Endothelial cell of umbilical vein (primary cell): ENCODE results near the gene HIP1.

Source experiments
- EZH2 ChIP-seq: IDR thresholded peaks from 2 replicates; pipeline ENCODE4 v1.6.1; 2012; ENCODE audit warnings: borderline replicate concordance, low read depth, mild to moderate bottlenecking, moderate library complexity, low read length, inconsistent platforms; ENCODE audit not compliant: severe bottlenecking
- GATA2 ChIP-seq: IDR thresholded peaks from 2 replicates; pipeline ENCODE4 v1.7.0; 2011; ENCODE audit warnings: low read depth, mild to moderate bottlenecking, moderate library complexity, mixed read lengths, low read length; ENCODE audit not compliant: insufficient read length, insufficient read depth
- MYC ChIP-seq: IDR thresholded peaks from one replicate; pipeline ENCODE4 v1.6.1; 2011; ENCODE audit warnings: mild to moderate bottlenecking, low read depth, low read length
- POLR2A ChIP-seq: IDR thresholded peaks from 2 replicates; pipeline ENCODE4 v1.6.1; 2012; ENCODE audit warnings: low read depth, mild to moderate bottlenecking, control low read depth, low read length
- POLR2AphosphoS5 ChIP-seq: IDR thresholded peaks from 2 replicates; pipeline ENCODE4 v1.6.1; 2012; ENCODE audit warnings: low read depth, mild to moderate bottlenecking, control low read depth, low read length, moderate library complexity; ENCODE audit not compliant: insufficient read depth
- TF ChIP-seq, protein P1 (sequence below), 2 donors: IDR thresholded peaks; 1 replicate in 1 of 2; 2 replicates in 1 of 2; pipeline ENCODE4 v1.5.1; 2011; ENCODE audit warnings: low read length in 2 of 2, mild to moderate bottlenecking in 2 of 2, moderate library complexity in 2 of 2, control low read depth in 1 of 2, inconsistent platforms in 1 of 2, low read depth in 1 of 2; ENCODE audit not compliant: insufficient read depth in 1 of 2; ENCODE audit errors: extremely low read depth in 1 of 2
- TF ChIP-seq, protein P2 (sequence below): IDR thresholded peaks from 2 replicates; pipeline ENCODE4 v1.6.1; 2011; ENCODE audit not compliant: insufficient read depth, insufficient read length

- TF ChIP-seq, protein P1, sequence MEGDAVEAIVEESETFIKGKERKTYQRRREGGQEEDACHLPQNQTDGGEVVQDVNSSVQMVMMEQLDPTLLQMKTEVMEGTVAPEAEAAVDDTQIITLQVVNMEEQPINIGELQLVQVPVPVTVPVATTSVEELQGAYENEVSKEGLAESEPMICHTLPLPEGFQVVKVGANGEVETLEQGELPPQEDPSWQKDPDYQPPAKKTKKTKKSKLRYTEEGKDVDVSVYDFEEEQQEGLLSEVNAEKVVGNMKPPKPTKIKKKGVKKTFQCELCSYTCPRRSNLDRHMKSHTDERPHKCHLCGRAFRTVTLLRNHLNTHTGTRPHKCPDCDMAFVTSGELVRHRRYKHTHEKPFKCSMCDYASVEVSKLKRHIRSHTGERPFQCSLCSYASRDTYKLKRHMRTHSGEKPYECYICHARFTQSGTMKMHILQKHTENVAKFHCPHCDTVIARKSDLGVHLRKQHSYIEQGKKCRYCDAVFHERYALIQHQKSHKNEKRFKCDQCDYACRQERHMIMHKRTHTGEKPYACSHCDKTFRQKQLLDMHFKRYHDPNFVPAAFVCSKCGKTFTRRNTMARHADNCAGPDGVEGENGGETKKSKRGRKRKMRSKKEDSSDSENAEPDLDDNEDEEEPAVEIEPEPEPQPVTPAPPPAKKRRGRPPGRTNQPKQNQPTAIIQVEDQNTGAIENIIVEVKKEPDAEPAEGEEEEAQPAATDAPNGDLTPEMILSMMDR (IDR thresholded peaks at IDR 0.05; ENCODE audit: extremely low read depth in 1 of 2, insufficient read depth in 1 of 2, low read depth in 1 of 2, low read length in 2 of 2), result peak in 1 of 2 donors; percentile 2
- no peak for TF ChIP-seq POLR2A
- TF ChIP-seq POLR2AphosphoS5, result peak; percentile 4
- TF ChIP-seq, protein P2, sequence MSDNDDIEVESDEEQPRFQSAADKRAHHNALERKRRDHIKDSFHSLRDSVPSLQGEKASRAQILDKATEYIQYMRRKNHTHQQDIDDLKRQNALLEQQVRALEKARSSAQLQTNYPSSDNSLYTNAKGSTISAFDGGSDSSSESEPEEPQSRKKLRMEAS, result no peak
- no peak for TF ChIP-seq EZH2
- no peak for TF ChIP-seq MYC
- TF ChIP-seq GATA2, result no peak
Observed at GRCh38 chr7:75599244-75599781, 139.4 kb downstream of the HIP1 start.
